ENCODE data around the gene SCAF4. TPM values are rescaled to one million over a fixed set of nuclear protein-coding genes. Genes with fewer than 3 reads are reported as not detected.

SCAF4 gene
- total and polyA plus RNA-seq, 9 of the 15 experiments (the other 6 are each of a cell fraction or from before 2014, with no cell fraction given), result 2.3 to 55.7 (median 17.2) TPM

GRCh38 chr21:31774031-31774430 lies 42.1 kb upstream of the SCAF4 start:
- no peak overlapping the region for H3K9ac ChIP-seq (ENCODE audit: insufficient read depth in 1 of 2, low read depth in 2 of 2, low read length in 2 of 2)
- H3K9me1 ChIP-seq (ENCODE audit: control insufficient read depth, insufficient read depth, low read length), result no peaks in the 10 kb centered on the region
- intact Hi-C loops (cut with micrococcal nuclease), result no loop called here
- POLR2A ChIA-PET, result no interaction called here
- H2AFZ ChIP-seq (ENCODE audit: low read depth, low read length), result no peak overlapping the region
- ATAC-seq, result no peak
- no peak for DNase-seq (ENCODE audit: extremely low read depth in 1 of 4, low spot score in 3 of 4)
- no peaks in the 10 kb centered on the region for H4K20me1 ChIP-seq (replicated peaks; ENCODE audit: control insufficient read depth, insufficient read depth, low read length)
- no peak overlapping the region for H3K27ac ChIP-seq (ENCODE audit: extremely low read depth, low read depth, low read length)
- H3K36me3 ChIP-seq (ENCODE audit: control insufficient read depth, insufficient read depth, low read length), result no peaks in the 10 kb centered on the region
- no peaks in the 10 kb centered on the region for H3K79me2 ChIP-seq (ENCODE audit: control insufficient read depth, insufficient read depth, low read length)
- no peaks in the 10 kb centered on the region for H3K9me3 ChIP-seq (replicated peaks; ENCODE audit: control insufficient read depth, insufficient read depth, low read depth, low read length)
- H3K4me1 ChIP-seq (replicated peaks in 1 of 2; ENCODE audit: control insufficient read depth in 2 of 2, insufficient read depth in 2 of 2, low read length in 2 of 2), result 0 out of 5 replicates have a peak, but pooled peaks cover 0 to 4% of the 10 kb centered on the region in 2 experiments
- BruUV-seq (replicated peaks), result no TSS peak
- H3K4me3 ChIP-seq, result no peak overlapping the region
- in situ Hi-C loops (cut with MboI), result no loop called here
- no peak for FAIRE-seq
- no peak for TF ChIP-seq ZNF57 (CRISPR knock-in tag; IDR thresholded peaks at IDR 0.05)
- TF ChIP-seq NFXL1 (CRISPR knock-in tag; IDR thresholded peaks at IDR 0.05), result no peak
- no peak for TF ChIP-seq HLTF (IDR thresholded peaks at IDR 0.05)
- no peak for TF ChIP-seq CBX8 (IDR thresholded peaks at IDR 0.05; ENCODE audit: borderline replicate concordance, extremely low read depth, low read depth, low read length, poor library complexity, severe bottlenecking)
- no peak for TF ChIP-seq RAD21 (CRISPR knock-in tag; conservative IDR thresholded peaks at IDR 0.05 in 1 of 2, IDR thresholded peaks at IDR 0.05 in 1 of 2)
- no peak for TF ChIP-seq GTF3C2 (IDR thresholded peaks at IDR 0.05; ENCODE audit: borderline replicate concordance, extremely low read depth, insufficient read length)
- no peak for TF ChIP-seq NELFE (IDR thresholded peaks at IDR 0.05; ENCODE audit: insufficient read depth, insufficient read length)
- no peak for TF ChIP-seq ZNF444 (CRISPR knock-in tag; IDR thresholded peaks at IDR 0.05)
- no peak for TF ChIP-seq HOXB6 (CRISPR knock-in tag; IDR thresholded peaks at IDR 0.05; ENCODE audit: borderline replicate concordance)
- TF ChIP-seq PCBP2 (IDR thresholded peaks at IDR 0.05; ENCODE audit: low read depth, low read length, poor library complexity, severe bottlenecking), result no peak
- WGBS (ENCODE audit: insufficient coverage, low coverage, missing lambda C conversion rate), result 38% methylated on average over 1 of the region's 1 CpG
- H3K27me3 ChIP-seq (ENCODE audit: control insufficient read depth in 2 of 2, insufficient read depth in 2 of 2, low read length in 2 of 2), result peaks cover 4% of the 10 kb centered on the region in 2 experiments; a peak in 1 of 5 replicates
- no peak overlapping the region for H3K4me2 ChIP-seq (ENCODE audit: insufficient read depth, low read length)
- CTCF ChIA-PET (ENCODE audit: low intra/inter-chr PET ratio), result no interaction called here

Data from K562 (cell line).